Loucy (cell line): ENCODE results near the gene GRK6.

Source experiments
- CTCF ChIP-seq: fragments of 200-600 bp; sonication (generic); conservative IDR thresholded peaks from 2 replicates; pipeline ENCODE4 v1.5.1; 2014; ENCODE audit warnings: mild to moderate bottlenecking, antibody characterized with exemption, low read length
- EZH2phosphoT487 ChIP-seq: fragments of 200-600 bp; IDR thresholded peaks from 2 replicates; pipeline ENCODE4 v1.6.1; 2018; ENCODE audit warnings: antibody characterized with exemption, mild to moderate bottlenecking, moderate library complexity, borderline replicate concordance

DNA sequence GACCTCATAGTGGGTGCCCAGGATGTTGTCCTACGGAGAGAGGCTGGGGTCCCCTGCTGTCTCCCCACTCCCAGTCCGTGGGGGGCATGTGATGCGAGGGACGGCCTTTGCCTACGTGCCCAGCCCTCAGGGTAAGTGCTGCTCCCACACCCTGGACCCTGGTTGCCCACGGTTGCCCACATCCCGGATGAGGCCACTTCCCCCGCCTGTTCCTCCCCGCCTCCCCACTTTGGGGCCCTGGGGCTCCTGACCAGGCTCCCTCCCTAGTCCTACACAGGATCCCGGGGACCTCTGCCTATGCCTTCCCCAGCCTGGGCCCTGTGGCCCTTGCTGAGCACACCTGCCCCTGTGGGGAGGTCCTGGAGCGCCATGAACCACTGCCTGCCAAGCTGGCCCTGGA lies 40.8 kb upstream of the GRK6 start:
- TF ChIP-seq CTCF: no peak
- no peak for TF ChIP-seq EZH2phosphoT487
